Hepatocyte (in vitro differentiated cells): Measurements from ENCODE around the gene FOSL1.

Source experiments
- CTCF ChIP-seq: fragments of 200-600 bp; sonication (generic); IDR thresholded peaks from 2 replicates; pipeline ENCODE4 v1.5.1; 2016; ENCODE audit warnings: antibody characterized with exemption, mild to moderate bottlenecking; ENCODE audit not compliant: poor library complexity
- EZH2 ChIP-seq: fragments of 200-600 bp; sonication (generic); IDR thresholded peaks from 2 replicates; pipeline ENCODE4 v1.6.1; 2016; ENCODE audit warnings: antibody characterized with exemption, mild to moderate bottlenecking, borderline replicate concordance
- EZH2phosphoT487 ChIP-seq: fragments of 200-600 bp; sonication (generic); IDR thresholded peaks from one replicate; pipeline ENCODE4 v1.6.1; 2018; ENCODE audit warnings: antibody characterized with exemption, mild to moderate bottlenecking, low read depth, moderate library complexity; ENCODE audit not compliant: unreplicated experiment, severe bottlenecking

DNA sequence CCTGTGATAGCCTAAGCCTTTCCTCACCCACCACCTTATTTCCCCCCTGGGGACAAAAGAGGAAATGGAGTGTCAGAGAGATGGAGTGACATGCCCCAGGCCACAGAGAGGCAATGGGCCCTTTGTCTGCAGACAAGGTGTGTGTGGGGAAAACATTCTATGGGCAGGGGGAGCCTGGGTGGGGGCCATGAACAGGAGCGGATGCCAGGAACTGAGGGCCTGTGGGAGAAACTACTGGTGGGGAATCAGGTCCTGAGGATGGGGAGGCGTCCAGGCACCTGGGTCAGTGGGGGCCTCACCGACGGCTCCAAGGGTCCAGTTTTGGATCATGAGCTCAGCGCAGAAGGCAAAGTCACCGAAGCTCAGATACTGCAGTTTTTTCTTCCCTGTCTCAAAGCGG is 15.0 kb downstream of the FOSL1 start:
- TF ChIP-seq CTCF, result no peak
- no peak for TF ChIP-seq EZH2
- no peak for TF ChIP-seq EZH2phosphoT487
